ENCODE results near the gene NES.

NES gene

DNA sequence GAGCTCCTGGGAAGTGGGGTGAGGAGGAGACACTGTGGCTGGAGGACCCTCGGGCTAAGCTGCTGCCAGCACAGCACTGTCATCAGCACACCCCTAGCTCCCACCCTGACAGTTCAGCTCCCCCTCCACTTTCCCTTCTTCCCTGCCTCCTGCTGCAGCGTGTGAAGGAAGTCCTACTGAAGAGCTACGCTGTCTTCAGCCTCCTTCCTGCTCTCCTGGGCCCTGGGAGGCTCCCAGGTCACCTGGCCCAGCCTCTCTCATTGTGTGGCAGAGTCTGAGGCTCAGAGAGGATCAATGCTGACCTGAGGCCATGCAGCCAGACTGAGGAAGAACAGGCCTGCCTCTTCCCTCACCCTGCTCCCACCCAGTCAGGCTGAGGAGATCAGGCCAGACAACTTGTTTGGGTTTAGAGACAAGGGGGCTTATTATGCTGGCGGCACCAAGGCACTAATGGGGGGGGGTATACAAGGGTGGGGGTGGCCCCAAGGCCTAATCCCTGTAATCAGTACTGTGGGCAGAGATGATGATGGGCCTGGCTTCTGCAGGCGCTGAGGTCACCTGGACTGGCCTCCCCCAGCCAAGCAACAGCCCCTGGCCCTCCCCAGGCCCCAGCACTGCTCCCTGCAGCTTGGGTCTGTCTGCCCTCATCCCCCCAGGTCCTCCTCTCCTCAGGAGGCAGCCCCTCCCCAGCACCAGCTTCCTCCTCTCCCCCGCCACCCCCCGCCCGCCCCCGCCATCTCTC is 9.1 kb downstream of the NES start:
- no peak overlapping the region for H3K4me2 ChIP-seq (ENCODE audit: low read length)
- no peaks in the 10 kb centered on the region for H3K4me1 ChIP-seq
- no peaks in the 10 kb centered on the region for H3K36me3 ChIP-seq (ENCODE audit: control insufficient read depth, insufficient read depth, low read length)
- TF ChIP-seq, protein P1, sequence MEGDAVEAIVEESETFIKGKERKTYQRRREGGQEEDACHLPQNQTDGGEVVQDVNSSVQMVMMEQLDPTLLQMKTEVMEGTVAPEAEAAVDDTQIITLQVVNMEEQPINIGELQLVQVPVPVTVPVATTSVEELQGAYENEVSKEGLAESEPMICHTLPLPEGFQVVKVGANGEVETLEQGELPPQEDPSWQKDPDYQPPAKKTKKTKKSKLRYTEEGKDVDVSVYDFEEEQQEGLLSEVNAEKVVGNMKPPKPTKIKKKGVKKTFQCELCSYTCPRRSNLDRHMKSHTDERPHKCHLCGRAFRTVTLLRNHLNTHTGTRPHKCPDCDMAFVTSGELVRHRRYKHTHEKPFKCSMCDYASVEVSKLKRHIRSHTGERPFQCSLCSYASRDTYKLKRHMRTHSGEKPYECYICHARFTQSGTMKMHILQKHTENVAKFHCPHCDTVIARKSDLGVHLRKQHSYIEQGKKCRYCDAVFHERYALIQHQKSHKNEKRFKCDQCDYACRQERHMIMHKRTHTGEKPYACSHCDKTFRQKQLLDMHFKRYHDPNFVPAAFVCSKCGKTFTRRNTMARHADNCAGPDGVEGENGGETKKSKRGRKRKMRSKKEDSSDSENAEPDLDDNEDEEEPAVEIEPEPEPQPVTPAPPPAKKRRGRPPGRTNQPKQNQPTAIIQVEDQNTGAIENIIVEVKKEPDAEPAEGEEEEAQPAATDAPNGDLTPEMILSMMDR (IDR thresholded peaks at IDR 0.05), result no peak
- H3K9ac ChIP-seq, result no peak overlapping the region
- peak overlapping the region; percentile 65 for H3K27ac ChIP-seq
- H3K27me3 ChIP-seq (ENCODE audit: control insufficient read depth, insufficient read depth, low read length), result no peaks in the 10 kb centered on the region
- H3K4me3 ChIP-seq (ENCODE audit: low read depth, low read length), result no peak overlapping the region
- no peaks in the 10 kb centered on the region for H3K79me2 ChIP-seq
- no peak overlapping the region for H2AFZ ChIP-seq
- H3K9me3 ChIP-seq (ENCODE audit: control insufficient read depth, low read length), result no peaks in the 10 kb centered on the region

DNA sequence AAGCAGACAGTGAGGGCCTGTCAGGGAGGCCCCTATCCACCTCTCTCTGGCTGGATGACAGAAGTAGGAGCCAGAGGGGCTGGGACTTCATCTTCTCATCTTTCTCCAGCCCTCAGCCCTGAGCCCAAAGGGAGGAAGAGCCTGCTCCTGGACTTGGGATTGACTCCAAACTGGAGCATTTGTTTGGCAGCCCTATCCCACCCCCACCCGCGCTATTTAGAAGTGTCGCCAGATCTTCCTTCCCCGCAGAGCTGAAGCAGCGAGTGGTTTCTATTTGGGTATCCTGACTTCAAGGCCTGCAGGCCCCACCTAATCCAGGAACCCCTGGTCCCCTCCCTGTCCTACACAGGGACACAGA is 9.6 kb downstream of the NES start:
- TF ChIP-seq, protein P1 (IDR thresholded peaks at IDR 0.05), result no peak
- no peak overlapping the region for H2AFZ ChIP-seq
- H3K27ac ChIP-seq, result peak overlapping the region; percentile 65
- H3K9me3 ChIP-seq (ENCODE audit: control insufficient read depth, low read length), result no peaks in the 10 kb centered on the region
- no peaks in the 10 kb centered on the region for H3K79me2 ChIP-seq
- H3K9ac ChIP-seq, result no peak overlapping the region
- no peaks in the 10 kb centered on the region for H3K27me3 ChIP-seq (ENCODE audit: control insufficient read depth, insufficient read depth, low read length)
- no peak overlapping the region for H3K4me2 ChIP-seq (ENCODE audit: low read length)
- no peaks in the 10 kb centered on the region for H3K4me1 ChIP-seq
- no peak overlapping the region for H3K4me3 ChIP-seq (ENCODE audit: low read depth, low read length)
- no peaks in the 10 kb centered on the region for H3K36me3 ChIP-seq (ENCODE audit: control insufficient read depth, insufficient read depth, low read length)

DNA sequence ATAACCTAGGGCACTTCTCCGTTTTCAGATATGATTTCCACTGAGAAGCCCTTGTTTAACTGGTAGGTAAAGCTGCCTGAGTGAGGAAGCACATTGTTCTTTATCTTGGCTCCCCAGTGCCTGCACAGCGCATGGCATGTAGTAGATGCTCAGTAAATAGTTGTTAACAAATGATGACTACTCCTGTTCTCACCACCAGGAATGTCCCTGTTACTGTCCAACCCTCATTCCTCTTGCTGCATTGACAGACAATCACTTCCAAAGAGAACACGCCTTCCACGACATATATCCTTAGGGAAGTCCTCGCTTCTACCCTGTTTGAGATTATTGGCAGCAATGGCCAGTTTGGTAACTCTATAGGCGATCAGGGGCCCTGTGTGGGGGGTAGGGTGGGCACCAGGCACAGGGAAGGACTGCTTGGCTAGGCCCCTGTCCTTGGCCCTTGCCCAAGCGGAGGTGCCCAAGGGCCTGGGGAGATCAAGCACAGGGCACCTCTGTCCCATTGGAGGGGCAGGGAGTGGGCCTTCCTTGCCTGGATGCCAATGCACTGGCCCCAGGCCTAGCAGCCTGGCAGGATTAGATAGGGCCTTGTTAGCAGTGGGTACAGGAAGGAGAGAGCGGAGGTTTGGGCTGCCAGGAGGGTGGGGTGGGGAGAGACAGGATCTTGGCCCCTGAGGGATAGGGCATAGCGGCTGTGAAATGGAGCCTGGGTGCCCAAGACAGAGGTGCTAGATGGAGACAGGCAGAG is 10.2 kb downstream of the NES start:
- TF ChIP-seq, protein P1 (IDR thresholded peaks at IDR 0.05), result no peak
- Histone ChIP-seq H3K9me3 (ENCODE audit: control insufficient read depth, low read length) (no peaks in the 10 kb centered on the region), H3K9ac (no peak overlapping the region), H3K27me3 (ENCODE audit: control insufficient read depth, insufficient read depth, low read length) (no peaks in the 10 kb centered on the region), H3K4me1 (no peaks in the 10 kb centered on the region), H2AFZ (no peak overlapping the region), H3K79me2 (no peaks in the 10 kb centered on the region), H3K36me3 (ENCODE audit: control insufficient read depth, insufficient read depth, low read length) (no peaks in the 10 kb centered on the region), H3K4me3 (ENCODE audit: low read depth, low read length) (no peak overlapping the region), H3K27ac (peak overlapping the region; percentile 65), H3K4me2 (ENCODE audit: low read length) (no peak overlapping the region)

DNA sequence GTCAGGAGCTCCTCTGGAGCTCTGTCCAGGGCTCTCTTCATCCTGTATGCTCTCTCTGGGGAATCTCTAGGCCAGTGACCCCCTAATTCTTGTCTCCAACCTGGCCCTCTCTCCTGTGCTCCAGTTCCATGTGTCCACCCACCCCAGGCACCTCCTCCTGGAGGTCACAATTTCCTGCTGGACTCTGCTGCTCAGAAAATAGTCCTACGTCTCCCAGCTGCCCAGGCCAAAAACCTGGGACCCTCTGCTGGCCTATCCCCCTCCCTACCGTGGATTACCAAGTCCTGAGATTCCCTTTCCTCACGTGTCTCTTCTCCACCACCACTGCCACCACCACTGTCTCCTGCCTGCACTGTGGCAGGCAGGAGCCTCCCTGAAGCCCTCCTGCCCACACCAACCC is 11.7 kb downstream of the NES start:
- Histone ChIP-seq H3K9ac (no peak overlapping the region), H3K4me3 (ENCODE audit: low read depth, low read length) (no peak overlapping the region), H3K79me2 (no peaks in the 10 kb centered on the region), H3K4me1 (no peaks in the 10 kb centered on the region), H3K27me3 (ENCODE audit: control insufficient read depth, insufficient read depth, low read length) (no peaks in the 10 kb centered on the region), H2AFZ (no peak overlapping the region), H3K9me3 (ENCODE audit: control insufficient read depth, low read length) (no peaks in the 10 kb centered on the region), H3K27ac (peak overlapping the region; percentile 57), H3K36me3 (ENCODE audit: control insufficient read depth, insufficient read depth, low read length) (no peaks in the 10 kb centered on the region), H3K4me2 (ENCODE audit: low read length) (no peak overlapping the region)
- TF ChIP-seq, protein P1 (IDR thresholded peaks at IDR 0.05), result no peak

All from parathyroid adenoma (tissue), 2 donors.